GM19238 (cell line): ENCODE data around the gene TMC3.
"Not testable (repeated sequence)": the region's sequence is repeated elsewhere in the genome, so short reads cannot be mapped to it uniquely, and the experiment has no call there.

Experiments used
- DNase-seq: peaks from one replicate; pipeline ENCODE4 v3.0.0; 2011; ENCODE audit warnings: low spot score; ENCODE audit not compliant: insufficient read length

Gene TMC3

DNA sequence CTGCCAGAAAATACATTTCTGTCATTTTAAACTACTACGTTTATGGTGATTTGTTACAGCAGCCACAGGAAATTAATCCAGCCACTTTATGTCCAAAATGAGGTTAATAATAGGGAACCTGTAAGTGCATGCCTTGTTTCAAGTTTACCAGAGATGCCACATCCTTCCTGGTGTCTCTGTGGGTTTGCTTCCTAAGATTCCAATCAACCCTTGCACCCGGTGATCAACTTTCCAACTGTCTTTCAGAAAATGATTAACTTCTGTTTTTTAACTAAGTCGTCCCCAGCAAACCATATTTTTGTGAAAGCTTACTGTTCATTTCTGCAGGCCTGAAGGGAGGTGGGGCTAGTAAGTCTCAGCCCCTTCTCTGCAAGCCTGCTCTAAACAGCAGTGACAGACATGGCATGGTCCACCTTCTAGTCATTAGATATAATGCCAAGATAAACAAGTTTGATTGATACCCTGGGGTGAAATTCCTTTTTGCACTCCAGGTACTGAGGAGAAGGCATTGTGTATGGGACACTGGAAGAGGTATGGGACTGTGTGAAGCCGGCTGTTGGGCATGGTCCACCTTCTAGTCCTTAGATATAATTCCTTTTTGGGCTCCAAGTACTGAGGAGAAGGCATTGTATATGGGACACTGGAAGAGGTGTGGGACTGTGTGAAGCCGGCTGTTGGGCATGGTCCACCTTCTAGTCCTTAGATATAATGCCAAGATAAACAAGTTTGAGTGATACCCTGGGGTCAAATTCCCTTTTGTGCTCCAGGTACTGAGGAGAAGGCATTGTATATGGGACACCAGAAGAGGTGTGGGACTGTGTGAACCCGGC lies 11.1 kb upstream of the TMC3 start:
- no peak for DNase-seq

DNA sequence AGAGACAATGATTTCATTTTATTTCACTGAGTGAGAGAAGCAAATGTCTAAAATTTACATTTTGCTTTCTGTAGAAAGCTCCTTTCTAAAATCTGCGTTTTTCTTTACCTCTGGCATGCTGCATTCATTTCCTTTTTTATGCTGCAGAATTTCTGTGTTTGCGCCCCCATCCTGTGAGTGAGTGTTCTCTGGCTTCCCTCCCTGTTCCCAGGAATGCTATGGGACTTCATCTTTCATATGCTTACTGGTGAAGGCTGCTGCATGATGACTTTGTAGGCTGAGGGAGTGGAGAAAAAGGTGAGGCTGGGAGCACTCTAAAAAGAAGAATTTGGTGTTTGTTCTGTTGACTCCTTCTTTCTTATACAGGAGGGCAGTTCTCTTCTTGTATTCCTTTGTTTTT lies 7.7 kb upstream of the TMC3 start:
- DNase-seq, result no peak

DNA sequence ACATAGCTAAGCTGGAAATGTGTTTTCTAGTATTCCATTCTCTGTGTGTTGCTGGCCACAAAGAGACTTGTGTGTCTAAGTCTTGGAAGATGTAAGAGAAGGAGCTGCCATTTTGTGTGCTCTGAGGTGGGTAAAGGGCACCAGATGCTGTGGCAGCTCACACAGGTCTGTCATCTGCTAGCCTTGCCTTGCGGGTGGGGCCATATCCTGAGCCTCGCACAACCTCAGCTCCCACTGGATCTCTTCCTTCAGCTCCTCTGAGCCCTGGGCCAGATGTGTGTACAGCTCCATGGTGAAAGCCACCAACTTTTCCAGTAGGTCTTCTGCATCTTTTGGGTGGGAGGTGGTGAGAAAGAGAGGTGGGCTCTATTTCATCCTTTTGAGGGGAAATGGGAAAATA lies 6.7 kb upstream of the TMC3 start:
- DNase-seq, result no peak

DNA sequence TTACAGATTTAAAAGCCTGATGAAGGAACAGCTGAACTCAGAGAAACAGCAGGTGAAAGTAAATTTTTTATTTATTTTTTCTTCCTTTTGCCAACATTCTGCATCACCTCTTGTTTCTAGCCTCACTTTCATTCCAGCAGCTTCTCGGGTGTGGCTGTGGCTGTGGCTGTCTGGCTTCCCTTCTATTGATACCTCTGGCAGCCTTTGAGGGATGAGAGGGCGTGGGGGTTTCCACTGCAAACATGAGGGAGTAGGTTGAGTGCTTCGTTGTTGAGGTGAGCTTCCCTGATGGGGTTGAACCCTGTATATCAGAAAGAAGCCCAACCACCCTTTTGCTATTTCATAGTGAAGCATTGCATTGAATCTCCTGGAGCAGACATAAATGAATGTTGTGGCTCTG lies 6.2 kb upstream of the TMC3 start:
- no peak for DNase-seq

DNA sequence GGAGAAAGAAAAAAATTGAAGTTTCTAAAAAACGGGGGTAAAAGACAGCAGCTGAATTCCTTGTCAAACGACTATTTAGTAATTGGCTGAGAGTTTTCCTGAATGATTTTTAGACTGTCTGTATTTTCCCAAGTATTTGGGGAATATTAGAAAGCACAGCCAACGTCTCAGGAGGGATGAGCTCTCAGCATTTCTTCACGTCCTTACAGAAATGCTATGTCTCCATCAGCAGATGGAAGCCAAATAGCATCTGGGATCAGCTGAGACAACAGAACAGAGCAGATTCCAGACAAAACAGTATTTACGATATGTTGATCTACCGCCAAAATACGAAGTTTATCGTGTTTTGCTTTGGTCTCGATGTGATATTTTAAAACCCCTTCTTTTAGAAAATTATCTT lies 5.3 kb upstream of the TMC3 start:
- no peak for DNase-seq

DNA sequence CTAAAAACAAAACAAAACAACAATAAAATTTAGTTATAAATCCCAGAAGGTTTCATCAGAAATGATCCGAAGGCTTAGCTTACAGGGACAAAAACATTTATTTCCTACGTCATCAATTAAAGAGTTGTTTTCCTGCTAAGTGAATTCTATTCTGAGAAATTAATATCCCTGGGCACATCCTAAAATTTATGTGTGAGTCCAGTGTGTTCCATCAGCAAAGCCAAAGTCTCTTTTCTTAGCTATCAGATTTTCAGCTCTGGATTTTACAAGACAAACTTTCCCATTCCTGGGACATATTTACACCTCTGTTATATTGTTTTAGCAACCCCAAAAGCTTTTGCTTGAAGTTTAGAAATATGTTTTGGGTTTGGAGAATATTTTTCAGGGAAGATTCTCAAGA lies 4.4 kb upstream of the TMC3 start:
- no peak for DNase-seq

DNA sequence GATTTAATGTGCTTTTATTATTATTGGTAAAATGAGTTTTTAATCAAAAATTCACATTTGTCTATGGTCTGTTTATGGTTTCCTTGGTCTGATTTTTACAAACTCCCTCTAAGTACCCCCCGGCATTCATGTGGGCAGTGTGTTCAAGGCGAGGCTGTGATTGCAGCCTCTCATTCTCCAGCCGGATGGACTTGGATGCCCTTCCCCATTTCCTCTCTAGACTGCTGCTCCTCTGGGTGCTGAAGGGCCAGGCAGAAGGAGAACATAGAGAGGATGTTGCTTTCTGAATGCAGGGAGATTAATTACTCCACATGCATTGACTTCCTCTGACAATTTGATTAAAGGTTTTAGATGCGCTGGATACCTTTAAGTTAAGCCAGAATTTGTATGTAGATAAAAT lies 3.9 kb upstream of the TMC3 start:
- no peak for DNase-seq

DNA sequence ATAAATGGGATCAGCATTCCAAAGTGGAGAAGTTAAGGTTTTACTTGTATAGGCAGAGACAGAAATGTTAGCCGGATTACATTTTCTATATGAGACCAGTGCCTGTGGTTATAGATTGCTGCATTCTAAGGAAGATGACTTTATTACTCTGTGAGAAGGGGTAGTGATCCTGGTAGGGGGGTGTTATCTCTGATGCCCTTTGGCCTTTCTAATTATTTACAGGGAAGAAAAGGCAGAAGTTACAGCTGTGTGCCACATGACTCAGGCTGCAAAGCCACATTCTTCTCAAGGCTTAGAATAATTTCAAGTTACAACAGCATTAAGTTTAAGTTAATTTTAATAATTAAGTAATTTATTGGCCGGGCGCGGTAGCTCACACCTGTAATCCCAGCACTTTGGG lies 2.2 kb upstream of the TMC3 start:
- DNase-seq, result no peak

DNA sequence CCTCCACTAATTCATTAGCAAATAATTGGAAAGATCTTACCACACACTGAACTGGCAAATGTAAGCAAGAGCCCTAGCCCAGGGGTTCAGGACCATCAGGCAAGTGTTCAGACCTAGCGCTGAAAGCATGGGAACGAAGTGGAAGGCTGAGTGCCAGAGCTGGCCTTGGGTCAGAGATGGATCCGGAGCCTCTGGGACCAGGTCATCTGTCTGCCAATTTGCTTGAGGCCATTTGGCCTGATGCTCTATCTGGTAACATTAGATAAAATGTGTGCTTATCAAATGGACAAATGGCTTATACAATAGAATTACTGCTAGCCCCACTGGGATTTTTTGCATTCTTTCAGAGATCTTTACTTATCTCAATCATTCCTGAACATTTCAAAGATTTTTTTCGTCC lies 1.4 kb upstream of the TMC3 start:
- no peak for DNase-seq

DNA sequence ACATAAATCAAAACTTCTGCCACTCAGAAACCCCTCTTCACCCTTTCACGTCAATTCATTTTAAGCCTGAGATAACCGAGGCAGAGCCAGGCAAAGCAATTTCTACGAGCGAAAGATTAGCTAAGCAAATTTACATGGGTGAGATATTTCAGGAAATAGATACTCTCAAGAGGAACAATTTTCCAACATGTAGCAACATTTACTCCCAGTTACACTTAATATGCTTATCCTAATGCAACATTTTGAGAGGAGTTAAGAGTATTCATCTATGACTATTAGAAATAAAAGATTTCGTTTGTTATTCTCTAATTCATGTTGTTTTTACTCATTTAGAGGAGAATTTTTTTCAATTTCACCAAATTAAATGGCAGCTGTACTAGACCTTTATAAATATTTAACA lies 837 bp downstream of the TMC3 start:
- no peak for DNase-seq

DNA sequence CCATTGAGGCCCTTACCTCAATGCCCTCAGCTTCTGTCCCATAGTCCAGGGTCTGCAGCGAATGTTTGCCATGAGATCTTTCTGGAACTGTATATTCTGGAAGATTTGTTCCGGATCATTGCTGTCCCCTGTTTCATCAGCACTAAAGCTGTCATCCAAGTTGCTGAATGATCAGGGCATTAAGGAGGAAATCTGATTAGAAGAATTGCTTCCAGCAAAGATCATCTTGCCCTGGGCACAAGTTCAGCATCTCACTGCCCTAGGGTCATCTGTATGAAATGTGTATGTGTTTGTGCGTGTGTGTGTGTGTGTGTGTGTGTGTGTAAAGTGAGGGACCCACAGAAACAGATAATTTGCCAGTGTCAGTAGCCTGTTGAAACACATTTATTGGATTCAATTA lies 1.4 kb downstream of the TMC3 start:
- DNase-seq, result no peak

DNA sequence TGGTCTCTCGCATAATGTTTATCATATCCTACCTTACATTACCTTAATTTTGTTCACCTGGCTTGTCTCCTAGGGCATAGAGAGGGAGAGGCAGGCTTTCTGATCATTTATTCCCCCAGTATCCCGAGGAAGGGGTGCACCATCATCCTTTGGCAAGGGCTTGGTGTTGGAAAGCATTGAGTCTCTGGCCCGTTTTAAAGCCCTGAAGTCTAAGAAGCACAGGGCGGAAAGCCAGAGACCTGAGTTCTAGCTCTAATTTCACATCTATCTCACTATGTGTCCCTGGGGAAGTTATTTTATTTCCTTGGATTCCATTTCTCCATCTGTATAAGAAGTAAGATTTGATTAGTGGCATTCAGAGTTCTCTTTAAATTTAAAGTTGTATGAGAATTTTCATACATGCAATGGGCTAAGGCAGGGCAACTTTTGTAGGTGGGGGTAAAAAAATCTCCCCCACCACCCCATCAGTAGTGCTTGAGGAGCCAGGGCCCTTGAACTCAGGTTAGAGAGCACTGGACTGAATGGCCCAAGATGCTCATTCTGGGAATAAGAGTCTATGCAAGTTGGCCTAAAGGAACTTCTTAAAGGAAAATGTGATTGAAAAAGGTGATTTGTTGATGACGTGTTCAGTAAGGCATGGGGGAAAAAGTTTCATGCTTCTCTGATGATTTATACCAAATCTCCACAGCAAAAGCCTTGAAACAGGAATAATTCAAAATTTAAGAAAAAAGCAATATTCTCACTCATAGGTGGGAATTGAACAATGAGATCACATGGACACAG lies 10.1 kb downstream of the TMC3 start:
- DNase-seq, result no peak

DNA sequence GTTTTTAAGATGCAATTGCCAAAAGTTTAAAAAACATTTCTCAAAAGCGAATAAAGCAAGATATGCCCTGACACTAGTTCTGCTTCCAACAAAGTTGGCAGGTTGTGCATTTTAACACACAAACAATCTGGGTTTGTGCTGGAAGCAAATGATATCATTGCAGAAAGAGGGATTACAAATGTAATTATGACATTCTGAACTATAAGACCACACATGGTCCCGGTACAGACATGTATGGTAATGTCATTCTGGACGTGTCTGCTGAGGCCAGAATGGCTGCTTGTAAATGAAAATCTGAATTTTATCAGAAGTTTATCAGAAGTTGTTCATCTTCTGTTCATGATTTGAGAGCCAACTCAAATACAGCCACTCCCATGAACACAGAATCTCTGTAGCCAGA lies 10.7 kb downstream of the TMC3 start:
- no peak for DNase-seq

DNA sequence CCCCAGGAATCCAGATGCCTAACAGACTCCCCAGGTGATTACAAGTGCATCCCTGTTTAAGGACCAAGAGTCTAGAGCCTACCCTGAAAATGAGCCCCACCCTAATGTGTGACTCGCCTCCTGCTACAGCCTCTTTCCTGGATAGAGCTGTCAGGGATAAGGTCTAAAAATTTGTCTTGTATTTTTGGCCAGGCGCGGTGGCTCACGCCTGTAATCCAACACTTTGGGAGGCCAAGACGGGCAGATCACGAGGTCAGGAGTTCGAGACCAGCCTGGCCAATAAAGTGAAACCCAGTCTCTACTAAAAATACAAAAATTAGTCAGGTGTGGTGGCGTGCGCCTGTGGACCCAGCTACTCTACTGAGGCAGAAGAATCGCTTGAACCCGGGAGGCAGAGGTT lies 11.2 kb downstream of the TMC3 start:
- no peak for DNase-seq

DNA sequence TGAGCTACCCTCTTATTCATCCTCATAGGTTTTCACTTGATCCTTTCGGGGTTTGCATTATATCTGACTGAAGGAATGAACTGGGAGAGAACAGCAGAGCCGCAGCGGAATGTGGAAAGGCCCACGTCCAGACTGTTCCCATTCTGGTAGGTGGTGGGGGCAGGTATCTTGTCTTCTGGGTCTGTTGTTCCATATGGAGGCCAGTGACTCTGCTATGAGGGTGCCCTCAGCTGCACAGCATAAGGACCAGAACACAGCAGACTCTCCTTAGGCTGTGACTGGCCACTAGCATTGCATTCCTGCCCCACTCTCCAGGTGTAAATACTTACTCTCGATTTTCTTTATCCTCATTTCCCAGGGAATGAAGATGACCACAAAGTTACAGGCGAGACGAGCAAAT lies 12.1 kb downstream of the TMC3 start:
- DNase-seq, result no peak

DNA sequence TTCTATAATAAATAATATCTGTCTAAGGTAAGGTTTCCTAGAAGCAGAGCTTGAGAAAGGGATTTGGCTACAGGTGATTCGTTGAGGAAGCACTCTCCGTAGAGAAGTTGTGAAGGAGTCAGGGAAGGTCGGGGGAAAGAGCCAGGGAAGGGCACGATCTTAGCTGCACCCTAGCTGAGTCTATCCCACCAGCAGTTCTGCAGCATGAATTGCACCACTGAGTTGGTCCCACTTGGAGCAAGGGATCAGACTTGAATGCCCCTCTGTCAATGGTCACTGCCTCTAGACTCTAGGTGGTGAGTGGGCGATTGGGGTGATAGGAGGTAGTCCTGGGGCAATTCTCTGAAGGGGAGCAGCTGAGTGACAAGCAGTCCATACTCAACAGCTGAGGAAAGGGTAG lies 13.5 kb downstream of the TMC3 start:
- no peak for DNase-seq

DNA sequence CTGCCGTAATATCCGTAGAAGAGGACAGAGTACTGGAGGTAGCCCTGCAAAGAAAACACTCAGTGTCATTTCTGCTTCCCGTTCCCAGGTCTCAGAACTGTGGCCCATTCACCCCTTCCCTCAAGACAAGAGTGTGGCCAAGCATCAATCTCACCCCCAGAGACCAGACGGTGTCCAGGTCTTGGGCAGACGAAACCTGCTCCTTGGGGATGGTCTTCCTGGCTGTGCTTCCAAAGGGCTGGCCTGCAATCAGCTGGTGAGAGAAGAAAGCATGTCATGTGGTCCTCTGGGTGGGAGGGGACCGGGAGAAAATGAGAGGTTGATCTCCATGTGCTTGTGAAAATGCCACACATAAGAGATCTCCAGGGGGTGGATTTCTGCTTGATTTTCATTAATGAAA lies 15.8 kb downstream of the TMC3 start:
- no peak for DNase-seq

DNA sequence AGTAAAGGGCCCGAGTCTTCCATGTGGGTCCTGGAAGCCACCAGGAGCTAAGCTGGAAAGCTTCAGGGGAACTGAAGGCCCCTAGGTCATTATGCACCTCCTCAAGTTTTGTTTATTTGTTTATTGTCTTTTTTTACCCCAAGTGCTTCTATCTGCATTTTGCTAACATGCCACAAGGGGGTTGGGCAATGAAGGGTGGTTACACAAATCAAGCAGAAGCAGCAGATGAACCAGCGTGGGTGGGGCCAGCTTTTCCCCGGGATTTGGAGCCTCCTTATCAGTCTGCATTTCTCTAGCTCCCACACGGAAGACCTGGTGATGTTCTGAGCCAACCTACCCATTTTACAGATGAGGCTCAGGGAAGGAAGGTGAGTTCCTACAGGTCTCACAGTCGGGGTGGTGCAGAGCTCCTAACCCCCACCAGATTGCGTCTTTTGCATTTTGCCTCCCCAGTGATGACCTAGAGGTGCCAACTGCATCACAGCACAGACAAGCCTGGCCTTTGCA lies 16.8 kb downstream of the TMC3 start:
- DNase-seq, result no peak

DNA sequence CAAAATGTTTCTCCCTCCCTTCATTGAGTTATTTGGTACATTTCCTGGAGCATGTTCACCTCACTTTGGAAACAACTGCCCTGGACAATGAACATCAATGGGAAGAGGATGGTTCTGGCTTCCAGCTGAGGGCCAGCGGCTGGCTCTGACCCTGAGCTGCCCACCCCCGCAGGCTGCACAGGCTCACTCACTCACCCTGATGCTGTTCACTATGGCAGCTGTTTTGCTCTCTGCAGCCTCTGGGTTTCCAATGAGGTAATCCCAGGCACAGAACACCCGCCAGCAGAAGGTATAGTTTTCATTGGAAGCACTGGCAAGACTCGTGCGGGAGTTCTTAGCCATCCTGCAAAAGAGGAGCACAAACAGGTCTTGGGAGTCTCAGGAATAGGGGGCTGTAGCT lies 17.8 kb downstream of the TMC3 start:
- no peak for DNase-seq

DNA sequence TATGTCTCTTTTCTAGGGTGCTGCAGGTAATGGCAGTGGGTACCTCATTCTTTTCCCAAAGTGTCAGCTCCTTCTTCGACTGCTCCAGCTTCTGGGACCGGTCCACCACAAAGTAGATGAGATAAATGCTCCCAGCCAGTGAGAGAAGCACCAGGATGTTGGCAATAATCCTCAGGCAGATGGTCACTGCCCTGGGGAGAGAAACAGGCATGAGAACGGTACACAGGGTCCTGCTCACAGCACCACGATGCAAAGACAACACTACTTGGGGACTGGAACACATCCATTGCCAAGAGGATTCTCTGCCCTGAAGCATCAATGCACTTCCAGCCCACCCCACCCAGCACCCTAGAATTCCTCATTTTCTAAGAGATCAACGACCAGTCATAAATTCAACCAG lies 22.4 kb downstream of the TMC3 start:
- no peak for DNase-seq

DNA sequence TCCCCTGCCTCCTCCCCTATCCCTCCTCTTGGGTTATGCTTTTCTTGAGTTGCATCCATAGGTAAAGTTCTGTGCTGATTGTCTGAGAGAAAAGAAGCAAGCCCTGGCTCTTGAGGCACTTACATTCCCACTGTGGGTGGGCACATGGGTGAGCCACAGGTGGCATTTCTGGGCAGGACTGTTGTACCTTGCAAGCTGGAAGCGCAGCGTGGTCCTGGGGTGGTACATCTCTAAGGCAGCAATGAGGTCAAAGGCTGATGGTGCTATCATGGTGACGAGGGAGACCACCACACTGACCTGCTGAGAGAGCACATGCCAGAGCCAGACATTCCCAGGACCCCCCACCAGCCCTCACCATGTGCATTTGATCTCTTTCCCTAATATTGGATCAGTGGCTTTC lies 24.7 kb downstream of the TMC3 start:
- DNase-seq, result no peak

DNA sequence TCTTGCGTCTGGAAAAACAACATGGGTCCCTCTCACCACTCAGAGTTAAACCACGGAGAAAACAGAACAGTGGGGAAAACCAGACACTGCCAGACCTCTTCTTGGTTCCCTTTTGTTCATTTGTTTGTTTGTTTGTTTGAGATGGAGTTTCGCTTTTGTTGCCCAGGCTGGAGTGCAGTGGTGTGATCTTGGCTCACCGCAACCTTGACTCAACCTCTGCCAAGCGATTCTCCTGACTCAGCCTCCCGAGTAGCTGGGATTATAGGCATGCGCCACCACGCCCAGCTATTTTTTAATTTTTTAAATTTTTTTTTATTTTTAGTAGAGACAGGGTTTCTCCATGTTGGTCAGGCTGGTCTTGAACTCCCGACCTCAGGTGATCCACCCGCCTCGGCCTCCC lies 25.3 kb downstream of the TMC3 start:
- not testable (repeated sequence) for DNase-seq

DNA sequence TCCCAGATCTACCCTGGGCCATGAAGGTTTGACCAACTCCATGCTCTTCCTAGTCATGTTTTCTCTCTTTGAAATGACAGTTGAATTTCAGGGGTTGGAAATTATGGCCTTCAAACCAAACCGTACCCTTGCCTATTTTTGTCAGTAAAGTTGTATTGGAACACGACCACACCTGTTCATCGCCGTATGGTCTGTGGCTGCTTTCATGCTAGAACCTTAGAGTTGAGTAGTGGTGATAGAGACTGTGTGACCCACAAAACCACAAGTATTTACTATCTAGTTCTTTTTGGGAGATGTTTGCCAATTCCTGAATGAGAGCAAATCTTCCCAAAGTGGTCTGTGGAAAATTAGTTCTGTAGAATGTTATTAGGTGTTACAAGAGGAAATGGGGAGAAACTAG lies 26.1 kb downstream of the TMC3 start:
- DNase-seq, result no peak
